Omental fat pad (tissue), 4 donors: ENCODE results near the gene SAMD11. TPM values are rescaled to one million over a fixed set of nuclear protein-coding genes. Genes with fewer than 3 reads are reported as not detected.

ENCODE experiments used
- ATAC-seq: fragments of 150-250 bp; one replicate; pipeline ENCODE4 v1.9.1; 2016; ENCODE audit warnings: mild to moderate bottlenecking, moderate library complexity; ENCODE audit not compliant: low FRiP score
- DNase-seq: peaks from one replicate; pipeline ENCODE4 v3.0.0-alpha.2; 2019; ENCODE audit warnings: low spot score
- total RNA-seq, 4 donors: library from RNA; depleted of rRNA; stranded (reverse); fragments of >200 nt; gene quantifications; one replicate each; pipeline ENCODE4 v1.1.0, GENCODE V29; 2016
- TF ChIP-seq, protein P1 (sequence below), 3 donors: fragments of 450-650 bp; IDR thresholded peaks; one replicate each; pipeline ENCODE4 v1.5.1; 2016 to 2017; ENCODE audit warnings: antibody characterized with exemption in 3 of 3, mild to moderate bottlenecking in 3 of 3, moderate library complexity in 2 of 3

SAMD11 gene
- total RNA-seq, 4 donors from 2014 or later, result 0.96 to 7.7 (median 1.3) TPM

DNA sequence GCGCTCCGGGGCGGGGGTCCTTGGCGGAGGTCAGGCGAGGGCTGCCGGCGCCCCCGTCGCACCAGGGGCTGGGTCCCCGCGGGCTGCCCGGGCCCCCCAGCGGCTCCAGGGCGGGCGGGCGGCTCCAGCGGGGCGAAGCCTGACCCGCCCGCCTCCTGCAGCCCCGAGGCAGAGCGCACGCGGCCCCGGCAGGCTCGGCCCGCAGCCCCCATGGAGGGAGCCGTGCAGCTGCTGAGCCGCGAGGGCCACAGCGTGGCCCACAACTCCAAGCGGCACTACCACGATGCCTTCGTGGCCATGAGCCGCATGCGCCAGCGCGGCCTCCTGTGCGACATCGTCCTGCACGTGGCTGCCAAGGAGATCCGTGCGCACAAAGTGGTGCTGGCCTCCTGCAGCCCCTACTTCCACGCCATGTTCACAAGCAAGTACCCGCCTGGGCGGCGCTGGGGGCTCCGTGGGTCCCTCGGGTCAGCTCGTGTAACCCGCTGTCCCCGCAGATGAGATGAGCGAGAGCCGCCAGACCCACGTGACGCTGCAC is 37.5 kb downstream of the SAMD11 start:
- DNase-seq (no peak), ATAC-seq (no peak)
- TF ChIP-seq, protein P1, sequence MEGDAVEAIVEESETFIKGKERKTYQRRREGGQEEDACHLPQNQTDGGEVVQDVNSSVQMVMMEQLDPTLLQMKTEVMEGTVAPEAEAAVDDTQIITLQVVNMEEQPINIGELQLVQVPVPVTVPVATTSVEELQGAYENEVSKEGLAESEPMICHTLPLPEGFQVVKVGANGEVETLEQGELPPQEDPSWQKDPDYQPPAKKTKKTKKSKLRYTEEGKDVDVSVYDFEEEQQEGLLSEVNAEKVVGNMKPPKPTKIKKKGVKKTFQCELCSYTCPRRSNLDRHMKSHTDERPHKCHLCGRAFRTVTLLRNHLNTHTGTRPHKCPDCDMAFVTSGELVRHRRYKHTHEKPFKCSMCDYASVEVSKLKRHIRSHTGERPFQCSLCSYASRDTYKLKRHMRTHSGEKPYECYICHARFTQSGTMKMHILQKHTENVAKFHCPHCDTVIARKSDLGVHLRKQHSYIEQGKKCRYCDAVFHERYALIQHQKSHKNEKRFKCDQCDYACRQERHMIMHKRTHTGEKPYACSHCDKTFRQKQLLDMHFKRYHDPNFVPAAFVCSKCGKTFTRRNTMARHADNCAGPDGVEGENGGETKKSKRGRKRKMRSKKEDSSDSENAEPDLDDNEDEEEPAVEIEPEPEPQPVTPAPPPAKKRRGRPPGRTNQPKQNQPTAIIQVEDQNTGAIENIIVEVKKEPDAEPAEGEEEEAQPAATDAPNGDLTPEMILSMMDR (IDR thresholded peaks at IDR 0.05), result no peak

DNA sequence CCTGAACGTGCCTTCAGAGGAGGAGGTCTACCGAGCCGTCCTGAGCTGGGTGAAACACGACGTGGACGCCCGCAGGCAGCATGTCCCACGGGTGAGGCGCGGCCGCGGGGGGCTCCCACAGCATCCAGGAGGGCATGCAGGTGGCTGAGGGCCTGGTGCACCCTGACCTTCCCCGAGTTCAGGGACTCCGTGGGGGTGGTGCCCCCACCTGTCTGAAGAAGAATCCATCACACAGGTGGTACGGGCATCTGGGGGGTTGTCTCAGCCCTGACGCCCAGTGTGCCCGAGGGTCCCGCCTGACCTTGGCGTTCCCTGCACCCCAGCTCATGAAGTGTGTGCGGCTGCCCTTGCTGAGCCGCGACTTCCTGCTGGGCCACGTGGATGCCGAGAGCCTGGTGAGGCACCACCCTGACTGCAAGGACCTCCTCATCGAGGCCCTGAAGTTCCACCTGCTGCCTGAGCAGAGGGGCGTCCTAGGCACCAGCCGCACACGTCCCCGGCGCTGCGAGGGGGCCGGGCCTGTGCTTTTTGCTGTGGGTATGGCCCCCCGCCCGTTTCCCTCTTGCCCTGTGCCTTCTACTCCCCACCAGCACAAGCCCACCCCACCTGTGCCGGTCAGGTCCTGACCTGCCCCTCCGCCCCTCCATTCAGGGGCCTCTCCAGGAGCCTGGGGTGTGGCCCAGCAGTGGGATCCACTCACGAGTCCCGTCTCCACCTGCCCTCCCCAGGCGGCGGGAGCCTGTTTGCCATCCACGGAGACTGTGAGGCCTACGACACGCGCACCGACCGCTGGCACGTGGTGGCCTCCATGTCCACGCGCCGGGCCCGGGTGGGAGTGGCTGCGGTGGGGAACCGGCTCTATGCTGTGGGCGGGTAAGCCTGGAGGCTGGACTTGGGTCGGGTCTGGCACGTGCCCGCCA is 38.9 kb downstream of the SAMD11 start:
- no peak for DNase-seq
- TF ChIP-seq, protein P1 (IDR thresholded peaks at IDR 0.05), result no peak
- ATAC-seq, result no peak

DNA sequence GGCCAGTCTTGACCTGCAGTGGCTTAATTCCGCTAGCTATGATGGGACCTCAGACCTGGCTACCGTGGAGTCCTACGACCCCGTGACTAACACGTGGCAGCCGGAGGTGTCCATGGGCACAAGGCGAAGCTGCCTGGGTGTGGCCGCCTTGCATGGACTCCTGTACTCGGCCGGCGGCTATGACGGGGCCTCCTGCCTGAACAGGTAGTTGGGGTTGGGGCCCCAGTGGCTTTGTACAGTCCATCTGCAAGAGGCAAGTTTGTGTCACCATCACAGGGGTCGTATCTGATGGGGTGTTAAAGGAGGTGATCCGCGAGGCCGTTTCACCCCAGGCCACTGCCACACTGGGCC is 39.6 kb downstream of the SAMD11 start:
- DNase-seq (no peak), ATAC-seq (no peak)
- TF ChIP-seq, protein P1 (IDR thresholded peaks at IDR 0.05), result no peak

DNA sequence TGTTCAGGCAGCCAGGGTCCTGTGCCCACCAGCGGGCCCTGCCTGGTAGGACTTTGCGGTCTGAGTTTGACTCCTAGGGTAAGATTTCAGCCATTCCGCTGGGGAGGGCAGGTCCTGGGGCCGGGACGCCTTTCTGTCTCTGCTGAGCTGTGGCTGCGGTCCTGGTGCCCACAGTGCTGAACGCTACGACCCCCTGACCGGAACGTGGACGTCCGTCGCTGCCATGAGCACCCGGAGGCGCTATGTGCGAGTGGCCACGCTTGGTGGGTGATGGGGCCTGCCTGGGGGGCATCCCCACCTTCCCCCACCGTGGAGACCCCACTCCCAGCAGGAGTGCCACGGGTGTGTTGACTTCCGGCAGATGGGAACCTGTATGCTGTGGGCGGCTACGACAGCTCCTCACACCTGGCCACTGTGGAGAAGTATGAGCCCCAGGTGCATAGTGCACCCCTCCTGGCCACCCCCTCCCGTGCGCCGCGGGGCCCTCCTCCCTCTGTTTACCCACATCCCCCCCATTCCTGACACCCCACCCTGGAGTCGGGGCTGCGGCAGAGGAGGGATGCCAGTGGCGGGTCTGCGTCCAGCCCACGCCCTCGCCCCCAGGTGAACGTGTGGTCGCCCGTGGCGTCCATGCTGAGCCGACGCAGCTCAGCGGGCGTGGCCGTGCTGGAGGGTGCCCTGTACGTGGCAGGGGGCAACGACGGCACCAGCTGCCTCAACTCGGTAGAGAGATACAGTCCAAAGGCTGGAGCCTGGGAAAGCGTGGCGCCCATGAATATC is 40.2 kb downstream of the SAMD11 start:
- DNase-seq (no peak), ATAC-seq (no peak)
- TF ChIP-seq, protein P1 (IDR thresholded peaks at IDR 0.05), result no peak

- ATAC-seq (no peak), DNase-seq (no peak)
- TF ChIP-seq, protein P1 (IDR thresholded peaks at IDR 0.05), result no peak
Measured at GRCh38 chr1:964691-965525, 41.2 kb downstream of the SAMD11 start.

DNA sequence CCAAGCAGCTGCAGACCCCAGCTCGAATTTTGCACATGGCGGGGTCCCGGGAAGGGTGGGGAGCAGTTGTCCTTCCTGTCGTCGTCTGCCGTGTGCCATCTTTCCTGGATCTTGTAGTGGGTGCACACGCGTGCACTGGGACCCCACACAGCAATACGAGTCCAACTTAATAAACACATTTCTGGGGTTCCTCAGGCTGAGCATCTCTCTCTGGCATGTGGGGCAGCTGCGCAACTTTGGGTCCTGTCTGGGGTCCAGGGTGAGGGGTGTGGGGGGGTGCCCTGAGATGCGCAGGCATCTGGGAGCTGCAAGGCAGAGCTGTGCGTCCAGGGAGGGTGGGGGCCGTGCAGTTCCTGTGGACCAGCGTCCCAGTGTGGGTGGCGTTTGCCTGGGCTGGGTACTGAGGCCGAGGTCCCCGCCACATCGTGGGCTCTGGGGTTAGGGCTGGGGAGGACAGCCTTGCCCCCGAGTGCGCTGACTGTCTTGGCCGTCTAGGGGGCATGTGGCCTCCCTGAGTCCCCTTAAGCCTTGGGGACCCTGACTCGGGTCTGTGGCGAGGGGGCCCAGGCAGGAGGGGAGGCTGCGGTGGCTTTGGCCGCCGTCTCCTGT is 41.9 kb downstream of the SAMD11 start:
- ATAC-seq (no peak), DNase-seq (no peak)
- TF ChIP-seq, protein P1 (IDR thresholded peaks at IDR 0.05), result no peak
